Parathyroid adenoma (tissue), 2 donors: ENCODE data around the gene PPM1L.

ENCODE experiments used
- H2AFZ ChIP-seq: fragments of 300-600 bp; sonication (generic); one replicate; pipeline ENCODE4 v1.7.0; 2017; ENCODE audit warnings: antibody characterized with exemption, mild to moderate bottlenecking
- H3K27ac ChIP-seq: fragments of 300-600 bp; sonication (generic); one replicate; pipeline ENCODE4 v1.7.0; 2017
- H3K27me3 ChIP-seq: fragments of 300-600 bp; sonication (generic); one replicate; pipeline ENCODE4 v1.7.0; 2017; ENCODE audit warnings: low read length; ENCODE audit not compliant: control insufficient read depth, insufficient read depth
- H3K36me3 ChIP-seq: fragments of 300-600 bp; sonication (generic); one replicate; pipeline ENCODE4 v1.7.0; 2017; ENCODE audit warnings: low read length; ENCODE audit not compliant: control insufficient read depth, insufficient read depth
- H3K4me1 ChIP-seq: fragments of 300-600 bp; sonication (generic); one replicate; pipeline ENCODE4 v1.7.0; 2017; ENCODE audit warnings: control low read depth
- H3K4me2 ChIP-seq: fragments of 300-600 bp; sonication (generic); one replicate; pipeline ENCODE4 v1.7.0; 2017; ENCODE audit warnings: low read length
- H3K4me3 ChIP-seq: fragments of 300-600 bp; sonication (generic); one replicate; pipeline ENCODE4 v1.7.0; 2017; ENCODE audit warnings: low read depth, low read length
- H3K79me2 ChIP-seq: fragments of 300-600 bp; sonication (generic); one replicate; pipeline ENCODE4 v1.7.0; 2017; ENCODE audit warnings: control low read depth
- H3K9ac ChIP-seq: fragments of 300-600 bp; sonication (generic); one replicate; pipeline ENCODE4 v1.7.0; 2017; ENCODE audit warnings: mild to moderate bottlenecking
- H3K9me3 ChIP-seq: fragments of 300-600 bp; sonication (generic); one replicate; pipeline ENCODE4 v1.7.0; 2017; ENCODE audit warnings: low read length; ENCODE audit not compliant: control insufficient read depth
- TF ChIP-seq, protein P1 (sequence below): fragments of 300-600 bp; sonication (generic); IDR thresholded peaks from one replicate; pipeline ENCODE4 v1.7.0; 2017; ENCODE audit warnings: antibody characterized with exemption, mild to moderate bottlenecking
- donor health status: primary hyperparathyroidism.

The PPM1L gene

DNA sequence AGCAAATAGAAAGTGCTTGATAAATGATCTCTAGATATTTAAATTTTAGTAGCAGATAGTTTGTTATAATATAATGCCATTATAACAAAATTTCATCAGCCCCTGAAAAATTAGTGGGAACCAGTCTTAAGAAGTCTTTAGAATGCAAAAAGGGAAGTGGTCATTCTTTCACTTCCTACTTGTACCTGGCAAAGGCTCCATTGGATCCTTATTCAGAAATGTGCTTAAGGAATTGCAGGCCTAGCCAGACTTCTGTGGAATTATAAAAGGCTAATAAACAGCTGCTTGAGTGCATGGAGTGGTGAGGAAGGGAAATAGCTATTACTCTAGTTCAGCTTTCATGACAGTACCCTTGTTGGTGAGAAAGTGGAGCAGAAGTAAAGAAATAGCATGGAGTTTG, 24.2 kb downstream of the PPM1L start:
- Histone ChIP-seq H2AFZ (no peak overlapping the region), H3K27me3 (no peaks in the 10 kb centered on the region), H3K36me3 (no peaks in the 10 kb centered on the region), H3K27ac (peak overlapping the region; percentile 30), H3K4me3 (no peak overlapping the region), H3K4me1 (peaks cover 29% of the 10 kb centered on the region), H3K4me2 (no peak overlapping the region), H3K9me3 (no peaks in the 10 kb centered on the region), H3K79me2 (peaks cover 65% of the 10 kb centered on the region), H3K9ac (no peak overlapping the region)
- TF ChIP-seq, protein P1, sequence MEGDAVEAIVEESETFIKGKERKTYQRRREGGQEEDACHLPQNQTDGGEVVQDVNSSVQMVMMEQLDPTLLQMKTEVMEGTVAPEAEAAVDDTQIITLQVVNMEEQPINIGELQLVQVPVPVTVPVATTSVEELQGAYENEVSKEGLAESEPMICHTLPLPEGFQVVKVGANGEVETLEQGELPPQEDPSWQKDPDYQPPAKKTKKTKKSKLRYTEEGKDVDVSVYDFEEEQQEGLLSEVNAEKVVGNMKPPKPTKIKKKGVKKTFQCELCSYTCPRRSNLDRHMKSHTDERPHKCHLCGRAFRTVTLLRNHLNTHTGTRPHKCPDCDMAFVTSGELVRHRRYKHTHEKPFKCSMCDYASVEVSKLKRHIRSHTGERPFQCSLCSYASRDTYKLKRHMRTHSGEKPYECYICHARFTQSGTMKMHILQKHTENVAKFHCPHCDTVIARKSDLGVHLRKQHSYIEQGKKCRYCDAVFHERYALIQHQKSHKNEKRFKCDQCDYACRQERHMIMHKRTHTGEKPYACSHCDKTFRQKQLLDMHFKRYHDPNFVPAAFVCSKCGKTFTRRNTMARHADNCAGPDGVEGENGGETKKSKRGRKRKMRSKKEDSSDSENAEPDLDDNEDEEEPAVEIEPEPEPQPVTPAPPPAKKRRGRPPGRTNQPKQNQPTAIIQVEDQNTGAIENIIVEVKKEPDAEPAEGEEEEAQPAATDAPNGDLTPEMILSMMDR = no peak

DNA sequence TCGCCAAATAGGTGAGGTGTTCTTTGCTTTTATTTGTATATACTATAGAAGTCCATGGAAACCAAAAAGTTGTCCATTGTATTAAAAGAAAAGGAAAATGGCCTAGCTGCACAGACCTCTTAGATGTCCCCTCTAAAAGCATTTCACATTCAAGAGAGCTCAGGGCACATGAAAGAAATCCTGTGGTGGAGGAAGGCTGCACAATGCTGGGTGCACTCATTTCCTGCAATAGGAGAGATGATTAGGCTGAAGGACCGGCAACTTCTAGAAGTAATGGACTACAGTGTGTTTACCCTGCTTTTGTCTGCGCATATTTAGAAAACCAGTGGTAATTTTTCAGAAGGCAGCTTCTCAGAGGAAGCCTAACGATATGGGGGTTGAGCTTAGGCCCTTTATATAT, 25.4 kb downstream of the PPM1L start:
- no peaks in the 10 kb centered on the region for H3K9me3 ChIP-seq
- no peak overlapping the region for H3K4me3 ChIP-seq
- peak overlapping the region; percentile 10 for H2AFZ ChIP-seq
- H3K36me3 ChIP-seq = no peaks in the 10 kb centered on the region
- H3K4me2 ChIP-seq = no peak overlapping the region
- peaks cover 65% of the 10 kb centered on the region for H3K79me2 ChIP-seq
- no peak overlapping the region for H3K27ac ChIP-seq
- H3K9ac ChIP-seq = no peak overlapping the region
- peaks cover 25% of the 10 kb centered on the region for H3K4me1 ChIP-seq
- TF ChIP-seq, protein P1 = no peak
- H3K27me3 ChIP-seq = no peaks in the 10 kb centered on the region

DNA sequence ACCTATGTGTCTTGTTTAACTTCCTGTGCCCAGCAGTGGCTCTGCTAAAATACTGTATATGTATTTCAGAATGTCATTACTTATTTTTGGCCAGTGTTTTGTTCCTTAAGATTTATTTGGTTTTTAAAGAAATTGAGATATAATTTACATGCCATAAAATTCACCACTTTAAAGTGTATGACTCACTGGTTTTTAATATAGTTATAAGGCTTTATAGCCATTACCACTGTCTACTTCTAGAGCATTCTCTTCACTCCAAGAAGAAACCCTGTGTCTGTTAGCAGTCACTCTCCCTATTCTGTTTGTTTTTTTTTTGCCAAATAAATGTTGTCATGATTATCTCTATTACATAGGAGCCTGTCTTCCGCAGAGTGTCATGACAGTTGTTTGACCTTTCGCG, 25.8 kb downstream of the PPM1L start:
- Histone ChIP-seq H3K9ac (no peak overlapping the region), H3K79me2 (peaks cover 66% of the 10 kb centered on the region), H3K4me3 (no peak overlapping the region), H3K4me2 (no peak overlapping the region), H2AFZ (no peak overlapping the region), H3K27ac (no peak overlapping the region), H3K9me3 (no peaks in the 10 kb centered on the region), H3K36me3 (no peaks in the 10 kb centered on the region), H3K27me3 (no peaks in the 10 kb centered on the region), H3K4me1 (peaks cover 25% of the 10 kb centered on the region)
- TF ChIP-seq, protein P1 = no peak

DNA sequence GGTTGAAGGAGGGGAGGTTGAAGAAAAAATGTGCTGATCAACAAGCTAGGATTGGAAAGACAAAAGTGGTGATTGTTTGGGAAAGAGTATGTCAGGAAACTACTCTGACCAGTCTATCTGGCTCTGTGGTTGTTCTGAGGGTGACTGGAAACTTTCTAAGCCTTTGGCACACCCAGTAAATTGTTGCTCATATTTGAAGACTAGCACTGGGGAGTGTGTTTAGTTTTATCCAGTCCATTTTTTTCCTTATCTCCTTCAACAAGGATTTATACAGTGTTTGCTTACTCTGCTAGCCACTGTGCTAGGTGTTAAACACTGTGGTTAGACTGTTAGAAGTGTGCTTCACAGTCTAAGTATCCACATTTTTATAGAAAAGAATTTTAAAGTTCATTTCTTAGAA, 28.8 kb downstream of the PPM1L start:
- Histone ChIP-seq H2AFZ (no peak overlapping the region), H3K27me3 (no peaks in the 10 kb centered on the region), H3K79me2 (peaks cover 54% of the 10 kb centered on the region), H3K4me3 (no peak overlapping the region), H3K36me3 (no peaks in the 10 kb centered on the region), H3K9me3 (no peaks in the 10 kb centered on the region), H3K4me1 (peaks cover 15% of the 10 kb centered on the region), H3K27ac (no peak overlapping the region), H3K4me2 (no peak overlapping the region), H3K9ac (no peak overlapping the region)
- TF ChIP-seq, protein P1 = no peak

DNA sequence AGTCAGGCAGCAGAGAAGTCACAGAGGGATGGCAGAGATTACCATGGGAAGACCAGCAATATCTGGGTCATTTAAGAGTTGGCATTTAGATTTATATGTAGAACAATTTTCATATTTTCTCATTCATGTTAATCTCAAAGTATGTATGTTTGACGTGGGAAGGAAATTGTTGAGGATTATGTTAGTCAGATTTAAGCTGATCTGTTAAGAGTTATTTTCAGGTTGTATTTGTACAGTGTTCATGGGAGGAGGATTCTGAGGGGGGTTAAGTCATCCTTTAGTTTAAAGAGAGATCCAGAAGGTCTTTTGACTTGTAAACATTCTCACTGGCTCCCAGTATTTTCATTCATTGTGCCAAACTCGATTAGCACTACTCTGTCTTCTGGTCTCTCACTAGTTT, 34.7 kb downstream of the PPM1L start:
- H3K4me1 ChIP-seq = peaks cover 22% of the 10 kb centered on the region
- no peak overlapping the region for H3K27ac ChIP-seq
- H3K36me3 ChIP-seq = no peaks in the 10 kb centered on the region
- H3K27me3 ChIP-seq = no peaks in the 10 kb centered on the region
- no peak overlapping the region for H2AFZ ChIP-seq
- H3K4me2 ChIP-seq = no peak overlapping the region
- peaks cover 31% of the 10 kb centered on the region for H3K79me2 ChIP-seq
- TF ChIP-seq, protein P1 = no peak
- H3K9me3 ChIP-seq = no peaks in the 10 kb centered on the region
- H3K4me3 ChIP-seq = no peak overlapping the region
- H3K9ac ChIP-seq = no peak overlapping the region
